HG02623 (cell line): Measurements from ENCODE around the gene C1orf232.
A peak's percentile ranks its signal among the peaks of the same experiment; 100 is the strongest.

ENCODE experiments used
- ATAC-seq: cut with Tn5 transposase; IDR thresholded peaks from one replicate; pipeline ENCODE4 v1.9.1; 2021; ENCODE audit warnings: moderate library complexity; ENCODE audit not compliant: unreplicated experiment

Gene C1orf232

DNA sequence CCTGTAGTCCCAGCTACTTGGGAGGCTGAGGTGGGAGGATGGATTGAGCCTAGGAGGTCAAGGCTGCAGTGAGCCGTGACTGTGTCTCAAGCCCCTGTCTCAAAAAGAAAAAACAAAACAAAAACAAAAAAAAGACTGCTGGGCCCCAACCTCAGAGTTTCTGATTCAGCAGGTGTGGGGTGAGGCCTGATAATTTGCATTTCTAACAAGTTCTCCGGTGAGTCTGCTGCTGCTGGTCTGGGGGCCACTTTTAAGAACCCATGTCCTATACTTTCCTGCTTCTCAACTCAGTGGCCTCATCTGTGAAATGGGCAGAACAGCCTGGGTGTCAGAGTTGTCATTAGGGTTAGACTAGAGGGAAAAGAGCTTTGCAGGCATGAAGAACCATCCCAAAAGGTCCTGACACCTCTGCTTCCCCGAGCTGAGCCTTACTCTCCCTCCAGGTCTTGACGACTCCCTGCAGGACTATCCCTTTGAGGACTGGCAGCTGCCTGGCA is 11.3 kb upstream of the C1orf232 start:
- no peak for ATAC-seq

DNA sequence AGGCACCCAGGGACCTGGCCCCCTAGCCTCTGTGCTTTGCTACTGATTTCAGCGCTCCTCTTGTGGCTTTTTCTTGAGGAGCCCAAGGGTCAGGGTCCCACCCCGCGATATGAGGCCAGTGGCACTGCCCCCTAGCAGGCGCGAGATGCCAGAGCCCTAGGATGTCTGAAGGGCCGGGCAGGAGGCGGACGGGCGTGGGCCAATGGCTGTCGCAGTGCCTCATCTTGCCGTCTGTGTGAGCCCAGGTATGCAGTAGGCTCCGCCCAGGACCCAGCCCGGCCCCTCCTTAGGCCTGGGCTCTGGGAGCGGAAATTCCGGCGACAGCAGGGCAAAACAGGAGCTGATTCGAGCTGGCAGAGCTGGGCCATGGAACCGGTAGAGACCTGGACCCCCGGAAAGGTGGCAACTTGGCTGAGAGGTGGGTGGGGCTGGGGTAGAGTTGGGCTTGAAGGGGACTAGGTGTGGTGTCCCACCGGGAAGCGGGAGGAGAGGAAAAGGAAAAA is 8.5 kb upstream of the C1orf232 start, which contains the start of gene CNKSR1:
Gene CNKSR1, plus strand, starts transcription at position 310 of the 503 bp plus-strand sequence. Its CDS starts 57 bp downstream, at position 367.
- ATAC-seq, result no peak

DNA sequence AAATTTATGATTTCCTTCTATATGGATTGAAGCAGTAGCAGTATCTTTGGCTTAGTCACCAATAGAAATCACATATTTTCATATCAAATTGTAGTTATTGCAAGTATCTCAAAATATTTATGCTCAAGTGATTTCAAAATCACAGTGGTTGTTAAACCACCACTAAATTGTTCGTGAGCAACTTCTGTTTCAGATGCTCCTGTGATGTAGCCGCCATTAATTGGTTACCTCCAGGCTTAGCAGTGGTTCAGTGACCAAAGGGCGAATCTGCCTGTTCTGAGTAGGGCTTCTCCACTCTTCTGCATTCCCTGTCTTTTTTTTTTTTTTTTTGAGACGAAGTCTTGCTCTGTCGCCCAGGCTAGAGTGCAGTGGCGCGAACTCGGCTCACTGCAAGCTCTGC is 6.6 kb upstream of the C1orf232 start:
- no peak for ATAC-seq

DNA sequence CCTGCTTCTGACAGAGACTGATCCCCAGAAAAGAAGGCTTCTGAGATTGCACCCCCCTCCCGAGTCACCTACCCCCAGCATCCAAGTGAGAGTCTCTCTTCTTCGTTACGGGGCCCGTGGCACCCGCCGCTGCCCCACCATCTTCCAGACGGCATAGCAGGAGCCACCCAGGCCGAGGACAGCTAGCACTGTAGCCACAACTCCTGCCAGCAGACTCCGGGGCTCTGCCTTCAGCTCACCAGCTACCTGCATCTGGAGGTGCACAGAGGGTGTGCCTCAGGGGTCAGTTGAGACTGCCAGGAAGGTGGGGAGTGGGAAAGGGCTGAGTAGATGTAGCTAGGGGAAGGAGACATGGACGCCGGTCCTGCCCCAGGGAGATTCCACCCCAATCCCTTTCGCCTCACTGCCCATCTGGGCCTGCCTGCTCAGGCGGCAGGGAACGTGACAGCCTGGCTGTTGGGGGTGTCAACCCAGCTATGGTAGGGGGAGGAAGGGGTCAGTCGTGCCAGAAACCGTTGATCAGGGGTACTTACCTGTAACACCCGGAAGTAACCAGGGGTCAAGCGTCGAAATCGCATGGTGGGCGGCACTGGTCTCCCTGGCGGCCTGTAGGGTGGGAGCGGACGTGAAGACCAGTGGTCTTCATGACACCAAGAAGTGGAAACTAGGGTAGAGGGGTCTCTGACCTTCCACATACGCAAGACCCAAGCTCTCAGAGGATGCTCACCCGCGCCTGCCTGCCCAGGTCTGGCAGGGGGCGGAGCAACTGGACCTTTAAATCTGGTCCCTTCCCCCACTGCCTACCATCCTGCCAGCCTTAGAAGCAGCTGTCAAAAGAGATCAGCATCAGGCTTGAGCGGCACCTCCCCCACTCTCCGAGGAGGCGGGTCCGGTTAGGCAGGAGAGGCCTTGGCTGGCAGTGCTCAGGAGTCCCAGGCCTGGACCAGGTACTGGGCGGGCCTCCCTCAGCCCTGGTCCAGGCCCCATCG is 2.6 kb upstream of the C1orf232 start, which contains the start of gene ZNF593OS:
Gene ZNF593OS, minus strand, starts transcription at position 749 of the 989 bp plus-strand sequence. Its CDS starts 171 bp downstream, at position 578.
- ATAC-seq, result no peak

DNA sequence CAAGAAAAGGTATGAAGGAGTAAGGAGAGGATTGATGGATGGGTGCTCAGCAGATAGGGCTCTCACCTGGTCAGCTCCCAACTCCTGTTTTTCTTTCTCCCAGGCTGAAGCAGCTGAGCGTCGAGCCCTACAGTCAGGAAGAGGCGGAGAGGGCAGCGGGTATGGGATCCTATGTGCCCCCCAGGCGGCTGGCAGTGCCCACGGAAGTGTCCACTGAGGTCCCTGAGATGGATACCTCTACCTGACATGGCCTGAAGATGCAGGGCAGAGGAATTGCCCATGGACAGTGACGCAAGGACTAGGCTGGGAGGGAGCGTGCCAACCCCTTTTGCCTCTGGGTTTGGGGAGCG is 1.7 kb upstream of the C1orf232 start:
- ATAC-seq, result no peak

DNA sequence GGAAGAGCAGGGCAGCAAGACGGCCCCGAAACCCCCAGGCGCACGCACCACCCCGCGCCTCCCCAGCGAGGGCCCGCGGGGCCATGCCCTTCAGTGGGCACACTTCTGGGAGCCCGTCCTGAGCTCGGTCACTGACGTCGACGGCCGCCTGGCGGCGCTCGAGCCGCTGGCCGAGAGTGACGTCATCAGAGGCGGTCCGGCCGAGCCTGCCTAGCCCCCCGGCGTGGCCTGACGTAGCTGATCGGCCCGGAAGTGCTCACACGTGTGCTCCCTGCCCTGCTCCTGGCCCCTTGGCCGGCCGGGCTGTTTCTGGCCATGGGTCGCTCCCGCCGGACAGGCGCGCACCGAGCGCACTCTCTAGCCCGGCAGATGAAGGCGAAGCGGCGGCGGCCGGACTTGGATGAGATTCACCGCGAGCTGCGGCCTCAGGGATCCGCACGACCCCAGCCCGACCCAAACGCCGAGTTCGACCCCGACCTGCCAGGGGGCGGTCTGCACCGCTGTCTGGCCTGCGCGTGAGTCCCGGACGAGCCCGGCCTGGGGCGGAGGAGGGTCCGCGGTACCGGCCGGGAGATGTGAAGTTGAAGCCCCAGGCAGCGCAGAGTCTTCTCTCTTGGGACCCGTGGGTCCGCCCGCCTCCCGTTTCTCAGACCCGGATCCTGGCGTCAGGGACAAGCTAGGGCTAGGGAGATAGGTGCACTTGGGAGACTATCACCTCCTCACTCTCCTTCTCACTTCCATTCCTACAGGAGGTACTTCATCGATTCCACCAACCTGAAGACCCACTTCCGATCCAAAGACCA is 1.1 kb upstream of the C1orf232 start, which contains the start of gene ZNF593:
Gene ZNF593, plus strand, starts transcription at position 240 of the 803 bp plus-strand sequence. Its CDS starts 76 bp downstream, at position 316.
- peak; percentile 93 for ATAC-seq

DNA sequence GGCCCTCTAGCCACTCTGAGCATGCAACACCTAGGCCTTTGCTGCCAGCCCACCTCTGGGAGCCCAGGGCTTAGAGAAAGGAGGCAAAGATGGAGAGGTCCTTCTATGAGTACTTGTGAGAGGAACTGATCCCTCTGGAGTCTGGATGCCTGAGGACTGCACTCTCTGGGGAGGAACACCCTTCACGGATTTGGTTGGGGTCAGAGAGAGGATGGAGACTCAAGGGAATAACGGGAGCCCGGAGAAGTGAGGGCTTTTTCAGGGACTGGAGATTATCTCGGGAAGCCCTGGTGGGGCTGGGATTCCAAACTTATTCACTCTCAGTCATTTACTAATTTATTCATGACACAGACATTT is 413 bp upstream of the C1orf232 start:
- no peak for ATAC-seq

DNA sequence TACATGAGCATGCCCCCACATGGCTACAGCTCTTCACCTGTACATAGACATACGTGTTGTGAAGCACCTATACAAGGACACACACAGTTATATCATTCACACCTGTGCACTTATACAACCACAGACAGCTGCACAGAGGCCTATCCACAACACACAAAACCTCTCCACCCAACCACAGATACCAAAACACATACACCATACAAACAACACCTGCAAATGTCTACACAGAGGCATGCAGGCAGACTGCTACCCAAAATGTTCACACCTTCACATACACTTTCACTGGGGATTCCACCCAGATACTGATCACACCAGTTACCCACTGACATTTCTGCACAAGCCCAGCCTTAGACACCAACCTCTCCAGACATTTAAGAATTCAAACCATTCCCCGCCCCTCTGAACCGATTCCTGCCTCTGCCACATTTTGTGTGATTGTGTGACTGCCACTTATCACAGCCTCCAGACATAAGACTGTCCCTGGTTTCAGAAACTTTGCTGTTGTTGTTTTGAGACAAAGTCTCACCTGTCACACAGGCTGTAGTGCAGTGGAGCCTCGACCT is 2.0 kb downstream of the C1orf232 start:
- ATAC-seq, result no peak

DNA sequence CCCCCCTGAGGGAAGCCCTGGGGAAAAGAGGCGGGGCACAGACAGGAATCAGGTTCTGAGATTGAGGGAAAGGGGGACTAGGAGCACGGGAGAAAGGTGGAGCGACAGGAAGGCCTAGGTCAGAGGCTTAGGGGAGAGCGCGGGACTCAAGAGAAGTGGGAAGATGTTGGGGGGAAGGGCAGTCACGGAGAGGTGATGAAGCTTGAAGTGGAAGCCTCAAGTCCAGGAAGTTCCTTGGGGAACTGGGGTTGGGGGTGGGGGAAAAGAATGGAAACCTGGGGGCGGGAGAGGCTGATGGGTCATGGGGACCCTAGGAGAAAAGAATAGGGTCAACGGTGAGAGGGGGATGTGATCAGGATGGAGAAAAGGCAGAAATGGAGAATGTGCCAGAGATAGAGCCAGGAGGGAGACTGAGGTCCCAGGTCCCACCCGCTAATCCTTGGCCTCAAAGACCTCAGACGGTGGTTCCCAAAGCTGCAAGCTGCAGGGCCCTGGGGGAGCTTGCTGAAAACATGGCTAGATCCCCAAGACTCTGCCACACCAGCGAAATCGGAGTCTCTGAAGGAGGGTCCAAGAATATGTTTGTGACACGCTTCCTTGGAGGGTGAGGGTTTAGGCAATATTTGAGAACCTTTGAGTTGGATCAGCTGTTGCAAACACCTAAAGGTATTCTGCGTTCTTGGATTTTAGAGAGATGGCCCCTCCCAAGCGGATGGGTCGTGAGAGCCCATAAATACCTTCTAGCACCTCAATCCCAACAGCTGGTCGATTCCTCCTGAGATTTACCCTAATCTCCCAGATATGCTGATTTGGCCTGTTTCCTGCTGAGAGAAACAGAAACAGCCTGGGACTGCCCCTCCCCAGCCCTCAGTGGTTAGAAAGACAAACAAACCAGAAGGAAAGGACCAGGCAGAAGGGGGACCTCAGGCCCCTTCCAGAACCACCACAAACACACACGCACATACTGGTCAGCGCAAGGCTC is 3.6 kb downstream of the C1orf232 start:
- no peak for ATAC-seq

DNA sequence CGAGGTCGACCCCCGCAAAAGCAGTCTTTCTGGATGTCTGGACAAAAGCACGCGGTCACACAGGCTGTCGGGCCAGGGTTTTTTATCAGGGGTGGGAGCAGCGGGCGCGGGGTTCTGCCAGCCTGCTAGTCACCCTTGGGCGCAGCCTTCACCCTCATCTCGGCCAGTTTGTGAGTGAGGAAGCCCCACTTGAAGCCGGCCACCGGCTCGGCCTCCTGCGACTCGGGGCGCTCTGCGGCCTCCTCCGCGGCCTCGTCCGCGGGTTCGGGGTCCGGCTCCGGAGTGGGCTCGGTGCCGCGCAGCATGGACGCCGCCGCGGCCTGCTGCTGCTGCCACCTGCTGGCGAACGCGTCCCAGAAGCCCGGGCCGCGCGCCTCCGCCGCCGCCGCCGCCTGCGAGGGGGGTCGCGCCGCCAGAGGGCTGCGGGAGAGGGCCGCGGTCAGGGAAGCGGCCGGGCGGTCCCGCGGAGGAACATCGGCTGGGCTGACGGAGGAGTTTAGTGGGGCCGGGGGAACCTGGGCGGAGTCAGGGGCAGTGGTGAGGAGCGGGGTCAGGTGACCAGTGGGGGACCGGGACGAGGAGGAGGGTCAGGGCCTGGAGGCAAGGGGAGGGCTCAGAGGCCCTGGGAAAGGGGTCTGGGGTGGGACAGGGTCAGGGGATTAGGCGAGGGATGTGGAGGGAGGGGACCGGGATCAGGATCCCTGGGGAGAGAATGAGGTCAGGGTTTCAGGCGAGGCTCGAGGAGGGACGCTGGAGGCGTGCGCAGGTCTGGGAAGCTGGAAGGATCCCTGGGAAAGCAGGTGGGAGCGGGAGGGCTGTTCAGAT is 4.5 kb downstream of the C1orf232 start:
- no peak for ATAC-seq

DNA sequence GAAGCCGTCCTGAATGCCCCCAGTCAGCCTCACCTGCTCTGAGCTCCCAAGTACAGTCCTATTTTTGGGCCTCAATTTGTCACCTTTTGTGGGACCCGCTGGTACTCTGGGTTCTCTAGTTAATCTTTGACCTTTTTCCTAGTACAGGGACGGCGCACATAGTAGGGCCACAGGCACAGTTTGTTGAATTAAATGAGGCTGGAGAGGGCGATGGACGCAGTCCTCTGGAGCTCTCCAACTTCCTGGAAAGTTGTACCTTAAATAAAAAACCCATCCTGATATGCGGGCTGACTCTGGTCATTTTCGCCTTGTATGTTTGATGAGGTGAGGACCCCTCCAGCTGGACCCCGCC is 5.1 kb downstream of the C1orf232 start:
- ATAC-seq, result no peak

DNA sequence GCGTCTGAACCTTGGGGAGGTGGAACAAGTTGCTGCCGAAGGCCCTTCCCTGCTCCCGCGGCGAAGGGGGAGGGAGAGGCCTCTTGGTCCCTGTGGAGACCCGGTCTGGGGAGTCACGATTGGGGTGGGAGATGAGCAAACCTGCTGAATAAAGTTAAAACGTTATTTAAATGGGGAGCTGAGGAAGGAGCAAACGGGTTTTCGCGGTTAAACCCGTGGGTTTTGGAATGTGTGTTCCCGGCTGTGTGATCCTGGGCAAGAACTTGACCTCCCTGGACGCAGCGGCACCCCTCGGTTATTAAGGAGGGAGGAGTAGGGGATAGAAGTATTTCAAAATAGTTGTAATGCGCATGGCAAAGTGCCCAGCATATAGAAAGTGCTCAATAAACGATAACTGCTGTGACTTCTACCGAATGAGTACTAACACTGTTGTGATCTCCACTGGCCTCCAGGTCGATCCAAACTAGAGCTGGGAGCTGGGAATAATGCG is 6.5 kb downstream of the C1orf232 start:
- ATAC-seq, result no peak

DNA sequence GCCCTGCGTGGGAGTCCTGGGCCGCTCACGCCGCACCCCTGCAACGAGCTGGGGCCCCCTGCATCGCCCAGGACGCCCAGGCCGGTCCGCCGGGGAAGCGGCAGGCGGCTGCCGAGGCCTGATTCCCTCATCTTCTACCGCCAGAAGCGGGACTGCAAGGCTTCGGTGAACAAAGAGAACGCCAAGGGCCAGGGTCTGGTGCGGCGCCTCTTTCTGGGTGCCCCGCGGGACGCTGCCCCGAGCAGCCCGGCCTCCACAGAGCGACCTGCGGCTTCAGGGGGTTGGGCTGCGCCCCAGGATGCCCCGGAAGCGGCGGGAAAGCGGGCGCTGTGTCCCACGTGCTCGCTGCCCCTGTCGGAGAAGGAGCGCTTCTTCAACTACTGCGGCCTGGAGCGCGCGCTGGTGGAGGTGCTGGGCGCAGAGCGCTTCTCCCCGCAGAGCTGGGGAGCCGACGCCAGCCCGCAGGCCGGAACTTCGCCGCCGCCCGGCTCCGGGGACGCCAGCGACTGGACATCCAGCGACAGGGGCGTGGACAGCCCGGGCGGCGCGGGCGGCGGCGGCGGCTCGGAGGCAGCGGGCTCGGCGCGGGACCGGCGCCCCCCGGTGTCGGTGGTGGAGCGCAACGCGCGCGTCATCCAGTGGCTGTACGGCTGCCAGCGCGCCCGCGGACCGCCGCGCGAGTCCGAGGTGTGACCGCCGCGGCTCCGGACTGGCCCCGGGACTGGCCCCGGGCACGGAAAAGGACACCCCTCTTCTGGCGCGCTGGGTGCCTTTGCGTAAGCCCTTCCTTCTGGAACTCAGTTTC is 7.1 kb downstream of the C1orf232 start:
- ATAC-seq, result no peak

DNA sequence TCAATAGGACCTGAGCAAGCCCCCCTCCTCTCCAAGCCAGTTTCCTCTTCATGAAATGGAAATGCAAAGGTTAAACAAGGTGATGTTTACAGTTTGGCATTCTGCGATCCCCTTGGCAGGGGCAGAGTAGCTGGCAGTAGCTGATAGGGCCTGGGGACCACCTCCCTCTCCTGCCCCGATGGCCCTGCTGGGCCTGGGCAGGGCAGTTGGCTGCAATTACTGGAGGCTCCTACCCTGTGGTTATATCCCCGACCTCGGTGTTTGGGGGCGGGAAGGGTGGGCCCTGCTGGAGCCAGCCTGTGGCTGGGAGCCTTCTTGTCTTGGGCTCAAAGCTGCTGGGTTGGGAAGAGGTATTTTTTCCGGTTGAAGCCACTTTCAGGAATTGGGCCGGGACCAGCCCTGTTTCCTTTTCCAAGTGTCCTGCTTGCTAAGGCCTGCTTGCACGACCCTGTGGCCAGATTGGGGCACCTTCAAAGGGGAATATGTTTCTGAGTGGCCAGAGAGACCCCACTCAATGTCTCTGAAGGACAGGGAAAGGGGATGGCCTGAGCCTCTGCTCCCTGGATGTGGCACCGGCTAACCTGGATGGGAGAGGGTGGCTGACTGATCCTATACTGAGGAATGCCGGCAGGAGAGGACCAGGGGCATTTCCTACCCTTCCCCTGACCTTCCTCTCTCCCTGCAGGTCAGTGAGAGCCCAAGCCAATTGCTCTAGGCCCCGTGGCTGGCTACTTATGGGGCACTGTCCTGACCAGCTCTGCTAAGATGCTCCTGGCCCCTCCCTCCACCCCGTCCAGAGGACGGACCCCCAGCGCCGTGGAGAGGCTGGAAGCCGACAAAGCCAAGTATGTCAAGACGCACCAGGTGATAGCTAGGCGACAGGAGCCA is 8.0 kb downstream of the C1orf232 start:
- ATAC-seq, result no peak

DNA sequence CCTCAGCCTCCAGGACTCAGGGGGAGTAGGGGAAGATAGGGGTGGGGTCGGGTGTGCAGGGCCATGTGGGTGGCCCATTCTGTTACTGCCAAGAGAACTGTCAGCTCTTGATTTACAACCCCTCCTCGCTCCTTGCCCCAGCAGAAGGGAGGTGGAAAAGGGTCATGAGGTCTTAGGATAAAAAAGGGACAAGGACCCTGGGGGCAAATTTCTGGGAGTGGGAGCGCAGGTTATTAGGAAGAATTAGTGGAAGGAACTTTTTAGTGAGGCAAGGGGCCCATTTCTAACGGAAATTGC is 9.1 kb downstream of the C1orf232 start:
- ATAC-seq, result no peak

DNA sequence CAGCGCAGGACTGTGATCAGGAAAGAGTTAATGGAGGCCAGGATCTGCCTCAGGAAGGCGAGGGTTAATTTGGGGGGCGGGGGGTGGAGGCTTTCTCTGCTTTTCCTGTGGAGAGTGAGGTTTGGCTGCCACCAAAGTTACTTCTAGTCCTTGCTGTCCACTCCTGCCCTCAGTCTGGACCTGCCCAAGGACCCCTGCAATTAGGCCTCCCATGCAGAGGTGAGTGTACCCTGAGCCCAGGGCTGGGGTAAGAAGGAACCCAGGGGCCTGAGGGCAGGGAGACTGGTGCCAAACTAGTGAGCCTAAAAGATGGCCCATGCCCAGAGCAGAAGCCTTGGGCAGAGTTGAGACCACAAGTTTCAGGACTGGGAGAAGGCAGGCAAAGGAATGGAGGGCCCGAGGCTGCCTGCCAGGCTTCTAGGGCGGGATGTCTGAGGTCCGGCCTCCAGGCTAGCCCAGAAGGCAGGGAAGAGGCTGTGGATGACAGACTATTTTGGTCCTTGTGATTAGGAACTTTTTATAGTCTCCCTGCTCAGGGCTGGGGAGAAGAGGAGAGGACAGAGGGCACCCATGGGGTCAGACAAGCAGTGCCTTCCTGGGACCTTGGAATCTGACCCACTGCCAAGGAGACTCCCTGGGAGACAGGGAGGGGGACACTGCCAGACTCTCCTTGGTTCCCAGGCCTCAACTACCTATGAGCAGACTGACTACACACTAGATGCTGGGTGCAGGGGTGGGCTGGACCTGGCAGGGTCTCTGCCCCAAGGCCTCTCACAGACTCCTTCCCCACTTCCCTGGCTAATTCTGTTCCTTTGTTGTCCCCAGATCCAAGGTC is 9.6 kb downstream of the C1orf232 start, which contains the start of gene FAM110D:
Gene FAM110D, plus strand, starts transcription at position 172 of the 835 bp plus-strand sequence. CDS start 2,213 bp downstream, outside the sequence.
- no peak for ATAC-seq
